Stimulated activated CD4-positive, alpha-beta T cell treated with anti-CD3 and anti-CD28 coated beads, TNF-alpha, amount 100 ng/mL, for 48 hours (primary cell): Measurements from ENCODE around the gene NEU4.

Experiments
- DNase-seq, 3 donors: peaks; one replicate each; pipeline ENCODE4 v3.0.0-alpha.2; 2020; ENCODE audit warnings: low read depth in 3 of 3

The NEU4 gene

DNA sequence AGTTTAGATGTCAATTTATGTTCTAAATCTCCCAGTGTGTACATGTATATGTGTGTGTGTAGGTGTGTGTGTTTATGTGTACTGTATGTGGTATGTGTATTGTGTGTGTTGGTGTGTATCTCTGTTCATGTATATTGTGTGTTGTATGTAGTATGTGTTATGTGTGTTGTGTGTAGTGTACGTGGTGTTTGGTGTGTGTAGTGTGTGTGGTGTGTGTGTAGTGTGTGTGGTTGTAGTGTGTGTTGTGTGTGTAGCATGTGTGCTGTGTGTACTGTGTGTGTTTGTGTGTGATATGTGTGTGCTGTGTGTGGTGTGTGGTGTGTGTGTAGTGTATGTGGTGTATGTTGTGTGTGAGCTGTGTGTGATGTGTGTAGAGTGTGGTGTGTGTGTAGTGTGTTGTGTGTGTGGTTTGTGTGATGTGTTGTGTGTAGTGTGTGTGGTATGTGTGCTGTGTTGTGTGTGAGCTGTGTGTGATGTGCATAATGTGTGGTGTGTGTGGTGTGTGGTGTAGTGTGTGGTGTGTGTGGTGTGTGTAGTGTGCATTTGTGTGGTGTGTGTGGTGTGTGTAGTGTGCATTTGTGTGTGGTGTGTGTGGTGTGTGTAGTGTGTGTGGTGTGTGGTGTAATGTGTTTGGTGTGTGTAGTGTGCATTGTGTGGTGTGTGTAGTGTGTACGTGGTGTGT, 55.3 kb downstream of the NEU4 start:
- no peak for DNase-seq

DNA sequence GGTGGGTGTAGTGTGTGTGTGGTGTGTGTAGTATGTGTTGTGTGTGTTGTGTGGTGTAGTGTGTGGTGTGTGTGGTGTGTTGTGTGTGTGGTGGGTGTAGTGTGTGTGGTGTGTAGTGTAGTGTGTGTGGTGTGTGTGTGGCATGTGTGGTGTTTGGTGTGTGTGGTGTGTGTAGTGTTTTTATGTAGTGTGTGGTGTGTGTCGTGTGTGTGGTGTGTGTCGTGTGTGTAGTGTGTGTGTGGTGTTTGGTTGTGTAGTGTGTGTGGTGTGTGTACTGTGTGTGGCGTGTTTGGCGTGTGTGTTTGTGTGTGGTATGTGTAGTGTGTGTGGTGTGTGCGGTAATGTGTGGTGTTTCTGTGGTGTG, 55.8 kb downstream of the NEU4 start:
- no peak for DNase-seq

DNA sequence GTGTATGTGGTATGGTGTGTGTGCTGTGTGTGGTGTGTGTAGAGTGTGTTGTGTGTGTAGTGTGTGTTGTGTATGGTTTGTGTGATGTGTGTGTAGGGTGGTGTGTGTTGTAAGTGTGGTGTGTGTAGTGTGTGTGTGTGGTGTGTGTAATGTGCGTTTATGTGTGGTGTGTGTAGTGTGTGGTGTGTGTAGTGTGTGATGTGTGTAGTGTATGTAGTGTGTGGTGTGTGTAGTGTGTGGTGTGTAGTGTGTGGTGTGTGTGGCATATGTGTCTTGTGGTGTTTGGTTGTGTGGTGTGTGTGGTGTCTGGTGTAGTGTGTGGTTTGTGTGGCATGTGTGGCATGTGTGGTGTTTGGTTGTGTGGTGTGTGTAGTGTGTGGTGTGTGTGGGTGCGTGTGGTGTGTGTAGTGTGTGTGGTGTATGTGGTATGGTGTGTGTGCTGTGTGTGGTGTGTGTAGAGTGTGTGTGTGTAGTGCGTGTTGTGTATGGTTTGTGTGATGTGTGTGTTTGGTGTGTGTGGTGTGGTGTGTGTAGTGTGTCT, 56.5 kb downstream of the NEU4 start:
- DNase-seq = no peak

DNA sequence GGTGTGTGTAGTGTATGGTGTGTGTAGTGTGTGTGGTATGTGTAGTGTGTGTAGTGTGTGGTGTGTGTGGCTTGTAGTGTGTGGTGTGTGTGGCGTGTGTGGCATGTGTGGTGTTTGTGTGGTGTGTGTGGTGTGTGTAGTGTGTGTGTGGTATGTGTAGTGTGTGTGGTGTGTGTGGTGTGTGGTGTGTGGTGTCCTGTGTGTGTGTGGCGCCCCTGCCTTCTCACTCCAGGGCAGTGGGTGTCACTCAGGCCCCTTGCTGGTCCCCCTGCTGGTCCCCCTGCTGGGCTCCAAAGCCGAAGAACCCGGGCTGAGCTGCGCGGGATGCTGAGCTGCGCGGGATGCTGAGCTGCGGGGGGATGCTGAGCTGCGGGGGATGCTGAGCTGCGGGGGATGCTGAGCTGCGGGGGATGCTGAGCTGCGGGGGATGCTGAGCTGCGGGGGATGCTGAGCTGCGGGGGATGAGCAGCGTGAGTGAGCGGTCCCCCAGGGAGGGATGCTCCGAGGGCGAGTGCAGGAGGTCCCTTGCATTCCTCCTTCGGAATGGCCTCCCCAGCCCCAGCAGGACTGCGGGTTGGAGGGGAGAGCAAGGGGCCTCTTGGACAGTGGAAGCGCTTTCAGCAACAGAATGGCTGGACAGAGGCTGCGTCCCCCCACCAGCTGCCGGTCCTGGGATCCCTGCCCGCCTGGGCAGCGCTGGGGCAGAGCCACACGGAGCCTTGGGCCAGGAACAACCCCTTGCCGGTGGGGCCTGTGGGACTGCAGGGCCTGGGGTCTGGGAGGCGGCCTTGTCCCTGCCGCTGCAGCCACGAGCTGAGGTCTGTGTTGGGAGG, 57.2 kb downstream of the NEU4 start:
- DNase-seq = no peak
